Aorta (tissue), 5 donors: ENCODE results near the gene MRPL54. TPM values are rescaled to one million over a fixed set of nuclear protein-coding genes. Genes with fewer than 3 reads are reported as not detected.

Experiments used
- ATAC-seq: fragments of 200-7000 bp; cut with Tn5 transposase; one replicate; pipeline ENCODE4 v1.9.1; 2022; ENCODE audit warnings: moderate library complexity; ENCODE audit not compliant: low FRiP score
- DNase-seq, 2 donors: peaks; one replicate each; pipeline ENCODE4 v3.0.0-alpha.2; 2020
- H3K27ac ChIP-seq, 2 donors: one replicate each; pipeline ENCODE4 v1.5.1; 2013; ENCODE audit warnings: low read length in 2 of 2, mild to moderate bottlenecking in 2 of 2, moderate library complexity in 2 of 2, control low read depth in 1 of 2, inconsistent platforms in 1 of 2, low read depth in 1 of 2
- H3K27me3 ChIP-seq, 2 donors: one replicate each; pipeline ENCODE4 v1.6.1; 2013; ENCODE audit warnings: control low read depth in 1 of 2, low read length in 1 of 2, mild to moderate bottlenecking in 1 of 2, moderate library complexity in 1 of 2; ENCODE audit not compliant: insufficient read depth in 2 of 2, control insufficient read depth in 1 of 2
- H3K36me3 ChIP-seq, 2 donors: one replicate each; pipeline ENCODE4 v1.6.1; 2013; ENCODE audit warnings: control low read depth in 1 of 2, low read length in 1 of 2, mild to moderate bottlenecking in 1 of 2; ENCODE audit not compliant: insufficient read depth in 2 of 2, control insufficient read depth in 1 of 2
- H3K4me1 ChIP-seq, 2 donors: one replicate each; pipeline ENCODE4 v1.6.1; 2013; ENCODE audit warnings: low read length in 2 of 2, control low read depth in 1 of 2, mild to moderate bottlenecking in 1 of 2, moderate library complexity in 1 of 2; ENCODE audit not compliant: insufficient read depth in 2 of 2, control insufficient read depth in 1 of 2
- H3K4me3 ChIP-seq, 2 donors: one replicate each; pipeline ENCODE4 v1.5.1; 2013; ENCODE audit warnings: low read length in 2 of 2, control low read depth in 1 of 2, mild to moderate bottlenecking in 1 of 2
- H3K9me3 ChIP-seq: one replicate; pipeline ENCODE4 v1.6.1; 2013; ENCODE audit warnings: mild to moderate bottlenecking, low read length; ENCODE audit not compliant: control insufficient read depth
- WGBS, 2 donors: extraction: QIAGEN DNeasy Blood & Tissue Kit; methylation state at CpG; one replicate each; pipeline ENCODE4 v1.1.7; 2013; 5-methylcytosine and 5-hydroxymethylcytosine counted together
- intact Hi-C, 2 donors: fragments of 100-400 bp; cut with DNase I; formaldehyde crosslinking; loops; one replicate each; pipeline versions ENCODE4 v1.14.2 to v1.15.0; 2022
- polyA plus RNA-seq, 2 donors: library from polyadenylated mRNA; stranded (reverse); fragments of 200-250 nt; gene quantifications; one replicate each; pipeline ENCODE4 v1.2.3, GENCODE V29; 2013
- total RNA-seq, 2 donors: library from RNA; stranded (reverse); fragmentation: NEBNext Ultra II Directional; extraction: Animal tissue kit (Norgen Biotek cat#: 25700); gene quantifications; one replicate each; pipeline ENCODE4 v1.2.1, GENCODE V29; 2021
- donor health status: healthy with polysubstance abuse.
- donor health status: Bipolar disorder and iron deficiency.
- donor health status: DM: no; HTN: no; CAD: no.
- donor health status: DM: no; HTN: no; CAD: no.
- donor health status: DM: yes; HTN: yes; CAD: no.

Gene MRPL54
- total and polyA plus RNA-seq, 4 donors: 39.6 to 125 (median 64.7) TPM

DNA sequence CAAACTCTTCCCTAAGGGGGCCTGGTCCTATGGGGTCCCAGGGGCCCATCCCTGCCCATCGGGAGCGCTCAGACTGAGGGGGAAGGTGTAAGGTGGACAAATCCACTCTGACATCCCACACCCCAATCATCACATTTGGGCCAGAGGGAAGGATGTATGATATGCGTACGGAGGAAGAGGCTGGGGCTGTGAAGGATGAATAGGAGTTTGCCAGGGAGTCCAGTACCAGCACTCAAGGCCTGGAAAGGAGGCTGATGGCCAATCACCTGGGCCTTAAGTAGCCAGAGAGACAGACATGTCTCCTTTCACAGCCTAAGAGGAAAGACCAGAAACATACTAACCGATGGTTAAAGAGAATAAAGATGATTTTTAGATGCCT lies 39.4 kb upstream of the MRPL54 start:
- Histone ChIP-seq H3K4me3 (no peak overlapping the region), H3K4me1 (no peaks in the 10 kb centered on the region), H3K27ac (no peak overlapping the region), H3K9me3 (no peaks in the 10 kb centered on the region), H3K36me3 (no peaks in the 10 kb centered on the region), H3K27me3 (no peaks in the 10 kb centered on the region)
- no peak for DNase-seq
- 75 to 81% methylated on average over 5 of the region's 5 CpGs for WGBS, 2 donors
- intact Hi-C loops: loop anchor here in 1 of 2 donors (10.0 kb wide), 1 partner anchor 418 kb away; no protein-coding TSS in a partner anchor
- ATAC-seq: no peak

DNA sequence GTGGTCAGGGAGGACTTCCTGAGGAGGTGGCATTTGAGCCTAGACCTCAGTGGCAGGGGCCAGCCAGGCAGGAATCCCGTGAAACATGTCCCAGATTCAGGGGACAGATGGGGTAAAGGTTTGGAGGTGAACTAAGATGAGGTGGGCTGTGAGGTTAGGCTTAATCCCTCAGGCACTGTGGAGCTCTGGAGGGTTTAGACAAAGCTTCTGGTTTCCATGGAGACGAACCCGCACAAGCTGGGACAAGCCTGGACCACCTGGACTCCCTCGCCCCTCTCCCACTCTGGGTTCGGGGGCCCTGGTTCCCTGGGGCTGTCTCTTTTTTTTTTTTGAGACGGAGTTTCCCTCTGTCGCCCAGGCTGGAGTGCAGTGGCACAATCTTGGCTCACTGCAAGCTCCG lies 38.6 kb upstream of the MRPL54 start:
- Histone ChIP-seq H3K4me3 (no peak overlapping the region), H3K36me3 (no peaks in the 10 kb centered on the region), H3K27ac (no peak overlapping the region), H3K27me3 (no peaks in the 10 kb centered on the region), H3K4me1 (no peaks in the 10 kb centered on the region), H3K9me3 (no peaks in the 10 kb centered on the region)
- ATAC-seq: no peak
- intact Hi-C loops: loop anchor here in 1 of 2 donors (10.0 kb wide), 1 partner anchor 419 kb away; no protein-coding TSS in a partner anchor
- 46 to 50% methylated on average over 8 of the region's 8 CpGs for WGBS, 2 donors
- DNase-seq: no peak

DNA sequence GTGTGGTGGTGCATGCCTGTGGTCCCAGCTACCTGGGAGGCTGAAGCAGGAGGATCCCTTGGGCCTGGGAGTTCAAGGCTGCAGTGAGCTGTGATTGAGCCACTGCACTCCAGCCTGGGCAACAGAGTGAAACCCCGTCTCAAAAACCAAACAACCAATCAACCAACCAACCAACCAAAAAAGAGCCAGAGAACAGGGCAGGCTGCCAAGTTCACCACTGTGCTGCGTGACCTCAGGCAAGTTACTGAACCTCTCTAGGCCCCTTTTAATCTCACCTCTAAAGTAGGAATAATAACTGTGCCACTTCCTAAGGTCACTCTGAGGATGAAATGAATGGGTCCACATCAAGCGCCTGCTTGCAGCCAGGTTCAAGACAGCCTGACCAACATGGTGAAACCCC lies 37.4 kb upstream of the MRPL54 start:
- no peaks in the 10 kb centered on the region for H3K27me3 ChIP-seq

DNA sequence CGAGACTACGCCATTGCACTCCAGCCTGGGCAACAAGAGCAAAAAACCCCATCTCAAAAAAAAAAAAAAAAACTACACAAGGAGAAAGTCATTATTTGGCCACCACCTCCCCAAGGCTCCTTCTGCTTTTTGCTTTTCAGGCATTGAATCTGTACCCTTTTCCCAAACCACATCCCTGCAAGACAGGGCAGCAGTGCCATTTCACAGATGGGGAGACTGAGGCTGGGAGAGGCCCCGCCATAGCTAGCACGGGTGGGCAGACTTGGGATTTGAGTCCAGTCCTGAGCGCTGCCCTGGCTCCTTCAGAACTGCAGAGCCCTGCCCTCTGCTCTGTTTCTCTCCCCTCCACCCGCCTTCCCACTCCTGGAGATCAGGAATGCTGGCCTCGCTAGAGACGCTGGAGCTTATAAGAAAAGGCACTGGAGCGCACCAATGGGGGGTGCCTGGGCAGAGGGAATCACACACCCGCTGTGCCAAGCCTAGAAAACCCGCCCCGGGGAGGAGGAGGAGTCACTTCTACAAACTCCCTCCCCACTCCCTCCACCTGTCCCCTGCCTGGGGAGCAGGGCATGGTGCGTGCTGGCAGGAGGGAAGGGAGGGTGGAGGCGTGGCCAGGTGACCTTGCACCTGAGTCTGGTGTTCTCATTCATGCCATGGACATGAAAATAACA lies 36.7 kb upstream of the MRPL54 start:
- intact Hi-C loops: loop anchor here in 1 of 2 donors (10.0 kb wide), 1 partner anchor 421 kb away; no protein-coding TSS in a partner anchor
- no peaks in the 10 kb centered on the region for H3K4me1 ChIP-seq
- H3K36me3 ChIP-seq: no peaks in the 10 kb centered on the region
- no peaks in the 10 kb centered on the region for H3K9me3 ChIP-seq
- WGBS, 2 donors: 19 to 21% methylated on average over 14 of the region's 14 CpGs
- no peak overlapping the region for H3K4me3 ChIP-seq
- H3K27ac ChIP-seq: no peak overlapping the region
- ATAC-seq (no peak), DNase-seq (no peak)
- H3K27me3 ChIP-seq: no peaks in the 10 kb centered on the region

More for the DNA sequence above, 37.4 kb upstream of the MRPL54 start:
- no peak for ATAC-seq
- intact Hi-C loops: loop anchor here in 1 of 2 donors (10.0 kb wide), 1 partner anchor 420 kb away; no protein-coding TSS in a partner anchor
- Histone ChIP-seq H3K27ac (no peak overlapping the region), H3K36me3 (no peaks in the 10 kb centered on the region), H3K4me3 (no peak overlapping the region), H3K9me3 (no peaks in the 10 kb centered on the region), H3K4me1 (no peaks in the 10 kb centered on the region)
- WGBS, 2 donors: 61 to 66% methylated on average over 3 of the region's 3 CpGs
- no peak for DNase-seq

DNA sequence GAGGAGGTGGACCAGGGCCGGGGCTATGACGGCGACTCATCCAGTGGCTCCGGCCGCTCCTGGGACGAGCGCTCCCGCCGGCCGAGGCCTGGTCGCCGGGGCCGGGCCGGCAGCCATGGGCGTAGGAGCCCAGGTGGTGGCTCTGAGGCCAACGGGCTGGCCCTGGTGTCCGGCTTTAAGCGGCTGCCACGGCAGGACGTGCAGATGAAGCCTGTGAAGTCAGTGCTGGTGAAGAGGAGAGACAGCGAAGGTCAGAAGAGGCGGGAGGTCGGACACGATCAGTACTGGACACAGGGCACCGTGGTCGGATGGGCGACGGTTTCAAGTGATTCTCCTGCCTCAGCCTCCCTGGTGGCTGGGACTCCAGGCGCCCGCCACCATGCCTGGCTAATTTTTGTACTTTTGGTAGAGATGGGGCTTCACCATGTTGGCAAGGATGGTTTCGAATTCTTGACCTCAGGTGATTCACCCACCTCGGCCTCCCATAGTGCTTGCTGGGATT lies 32.0 kb upstream of the MRPL54 start:
- no peak overlapping the region for H3K27ac ChIP-seq
- ATAC-seq: no peak
- DNase-seq: no peak
- no peaks in the 10 kb centered on the region for H3K36me3 ChIP-seq
- no peaks in the 10 kb centered on the region for H3K4me1 ChIP-seq
- no peaks in the 10 kb centered on the region for H3K27me3 ChIP-seq
- intact Hi-C loops: no loop called here
- WGBS, 2 donors: 93 to 96% methylated on average over 32 of the region's 32 CpGs
- H3K4me3 ChIP-seq: no peak overlapping the region
- no peaks in the 10 kb centered on the region for H3K9me3 ChIP-seq

DNA sequence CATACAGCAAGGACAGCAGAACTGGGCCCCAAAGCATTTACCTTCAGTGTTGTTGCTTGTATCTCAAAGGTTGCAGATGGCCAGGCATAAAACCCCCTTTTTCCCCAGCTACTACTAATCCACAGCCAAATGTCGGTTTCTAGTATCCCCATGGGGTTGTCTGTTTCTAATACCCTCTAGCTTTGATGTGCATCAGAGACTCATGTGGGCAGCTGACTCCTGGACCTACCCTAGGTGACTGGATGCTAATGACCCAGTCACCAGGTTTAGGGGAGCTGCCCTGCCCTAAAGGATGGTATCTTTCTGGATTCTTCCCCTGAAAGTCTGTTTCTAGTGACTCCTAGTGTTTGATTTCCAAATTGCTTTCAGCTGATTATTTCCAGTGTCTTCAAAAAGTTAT lies 30.4 kb upstream of the MRPL54 start:
- H3K4me1 ChIP-seq: no peaks in the 10 kb centered on the region
- H3K9me3 ChIP-seq: no peaks in the 10 kb centered on the region
- no peak for DNase-seq
- H3K27me3 ChIP-seq: no peaks in the 10 kb centered on the region
- H3K4me3 ChIP-seq: no peak overlapping the region
- intact Hi-C loops: no loop called here
- no peaks in the 10 kb centered on the region for H3K36me3 ChIP-seq
- WGBS, 2 donors: 84 to 88% methylated on average over 1 of the region's 1 CpG
- ATAC-seq: no peak
- no peak overlapping the region for H3K27ac ChIP-seq

DNA sequence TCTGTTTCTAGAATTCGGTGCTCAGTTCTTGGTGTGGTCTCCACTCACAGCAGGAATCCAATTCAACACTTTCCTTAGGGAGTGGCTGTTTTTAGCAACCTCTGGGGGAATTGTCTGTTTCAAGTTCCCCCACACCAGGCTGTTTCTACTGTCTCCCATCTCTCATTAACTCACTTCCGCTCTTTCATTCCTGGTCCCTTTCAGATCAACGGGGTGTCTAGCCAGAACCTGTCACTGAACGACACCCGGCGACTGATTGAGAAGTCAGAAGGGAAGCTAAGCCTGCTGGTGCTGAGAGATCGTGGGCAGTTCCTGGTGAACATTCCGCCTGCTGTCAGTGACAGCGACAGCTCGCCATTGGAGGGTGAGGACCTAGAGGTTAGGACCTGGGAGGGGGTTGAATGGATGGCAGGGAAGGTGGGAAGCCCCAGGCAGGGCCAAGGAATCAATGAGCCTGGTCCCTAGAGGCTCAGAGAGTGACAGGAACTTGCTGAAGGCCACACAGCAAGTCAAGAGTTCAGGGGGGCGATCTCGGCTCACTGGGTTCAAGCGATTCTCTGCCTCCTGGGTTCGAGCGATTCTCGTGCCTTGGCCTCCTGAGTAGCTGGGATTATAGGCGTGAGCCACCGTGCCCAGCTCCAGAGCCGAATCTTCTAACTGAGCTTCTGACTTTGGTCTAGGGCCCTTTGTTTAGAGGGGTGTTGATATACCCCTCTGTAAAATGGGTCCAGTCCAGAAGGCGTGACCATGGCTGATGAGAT lies 28.8 kb upstream of the MRPL54 start:
- Histone ChIP-seq H3K4me3 (no peak overlapping the region), H3K36me3 (no peaks in the 10 kb centered on the region), H3K9me3 (no peaks in the 10 kb centered on the region), H3K4me1 (no peaks in the 10 kb centered on the region), H3K27me3 (no peaks in the 10 kb centered on the region), H3K27ac (no peak overlapping the region)
- ATAC-seq (no peak), DNase-seq (no peak)
- intact Hi-C loops: no loop called here
- 77 to 83% methylated on average over 20 of the region's 20 CpGs for WGBS, 2 donors

DNA sequence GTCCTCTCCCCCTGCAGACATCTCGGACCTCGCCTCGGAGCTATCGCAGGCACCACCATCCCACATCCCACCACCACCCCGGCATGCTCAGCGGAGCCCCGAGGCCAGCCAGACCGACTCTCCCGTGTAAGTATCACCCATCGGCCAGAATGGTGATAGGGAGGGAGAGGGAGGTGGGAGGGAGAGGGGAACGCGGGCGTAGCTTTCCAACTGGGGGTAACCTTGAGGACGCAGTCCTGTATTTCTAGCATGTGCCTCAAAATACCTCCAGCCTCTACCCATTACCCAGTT lies 28.2 kb upstream of the MRPL54 start:
- no peaks in the 10 kb centered on the region for H3K36me3 ChIP-seq
- intact Hi-C loops: no loop called here
- H3K4me1 ChIP-seq: no peaks in the 10 kb centered on the region
- WGBS, 2 donors: 90 to 93% methylated on average over 14 of the region's 14 CpGs
- no peaks in the 10 kb centered on the region for H3K27me3 ChIP-seq
- H3K4me3 ChIP-seq: no peak overlapping the region
- no peak for ATAC-seq
- DNase-seq: no peak
- no peak overlapping the region for H3K27ac ChIP-seq
- no peaks in the 10 kb centered on the region for H3K9me3 ChIP-seq
